GM18498 (cell line): ENCODE results near the gene ZIC1.

Experiments used
- ATAC-seq: cut with Tn5 transposase; IDR thresholded peaks from one replicate; pipeline ENCODE4 v1.9.1; 2021; ENCODE audit warnings: mild to moderate bottlenecking, moderate library complexity; ENCODE audit not compliant: unreplicated experiment

ZIC1 gene

DNA sequence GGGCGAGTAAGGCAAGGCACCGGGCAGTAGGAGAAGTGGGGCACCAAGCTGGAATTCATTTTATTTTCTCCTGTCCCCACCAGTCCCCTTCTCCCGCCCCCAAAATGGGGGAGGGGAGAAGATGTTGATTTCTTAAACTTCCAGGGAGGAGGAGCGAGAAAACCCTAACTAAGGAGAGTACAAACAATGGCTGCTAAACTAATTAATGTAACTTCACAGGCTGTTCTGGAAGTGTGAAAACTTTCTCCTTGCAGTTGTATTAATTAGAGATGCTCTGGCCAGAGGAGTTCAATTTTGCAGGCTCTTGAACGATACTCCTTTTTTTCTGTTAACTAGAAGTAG is 14.3 kb upstream of the ZIC1 start:
- ATAC-seq: no peak

DNA sequence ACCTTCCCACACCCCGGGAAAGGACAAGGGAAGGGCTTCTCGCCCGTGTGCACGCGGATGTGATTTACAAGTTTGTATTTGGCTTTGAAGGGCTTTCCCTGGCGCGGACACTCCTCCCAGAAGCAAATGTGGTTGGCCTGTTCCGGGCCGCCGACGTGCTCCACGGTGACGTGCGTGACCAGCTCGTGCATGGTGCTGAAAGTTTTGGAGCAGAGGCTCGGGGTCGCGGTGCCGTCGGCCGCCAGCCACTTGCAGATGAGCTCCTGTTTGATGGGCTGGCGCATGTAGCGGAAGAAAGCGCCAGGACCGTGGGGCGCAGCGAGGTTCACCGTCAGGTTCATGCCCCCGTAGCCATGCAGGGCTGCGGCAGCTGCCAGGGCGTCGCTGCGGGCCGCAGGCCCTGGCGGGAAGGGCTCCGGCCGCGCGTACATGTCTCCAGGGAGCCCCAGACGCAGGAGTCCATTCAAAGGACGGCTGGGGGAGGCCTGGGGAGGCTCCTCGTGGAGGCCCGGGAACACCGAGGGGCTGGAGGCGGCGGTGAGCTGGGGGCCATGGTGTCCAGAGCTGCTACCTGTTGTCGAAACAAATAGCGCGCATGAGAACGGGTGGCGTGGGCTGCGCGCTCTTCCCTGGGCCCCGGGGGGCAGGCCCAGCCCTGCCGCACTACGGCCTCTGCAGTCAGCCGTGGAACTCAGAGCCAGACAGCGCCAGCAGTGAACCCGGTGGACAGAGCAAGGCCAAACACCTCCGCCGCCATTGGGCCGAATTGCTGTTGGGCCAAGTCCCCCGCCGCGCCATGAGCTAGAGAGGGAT is 13.1 kb upstream of the ZIC1 start:
- ATAC-seq: no peak

- ATAC-seq: no peak
Observed at GRCh38 chr3:147396712-147397046, 12.5 kb upstream of the ZIC1 start.

- no peak for ATAC-seq
Observed at GRCh38 chr3:147397155-147397874, 11.8 kb upstream of the ZIC1 start.

GRCh38 chr3:147397875-147398812 is 11.0 kb upstream of the ZIC1 start:
- no peak for ATAC-seq

DNA sequence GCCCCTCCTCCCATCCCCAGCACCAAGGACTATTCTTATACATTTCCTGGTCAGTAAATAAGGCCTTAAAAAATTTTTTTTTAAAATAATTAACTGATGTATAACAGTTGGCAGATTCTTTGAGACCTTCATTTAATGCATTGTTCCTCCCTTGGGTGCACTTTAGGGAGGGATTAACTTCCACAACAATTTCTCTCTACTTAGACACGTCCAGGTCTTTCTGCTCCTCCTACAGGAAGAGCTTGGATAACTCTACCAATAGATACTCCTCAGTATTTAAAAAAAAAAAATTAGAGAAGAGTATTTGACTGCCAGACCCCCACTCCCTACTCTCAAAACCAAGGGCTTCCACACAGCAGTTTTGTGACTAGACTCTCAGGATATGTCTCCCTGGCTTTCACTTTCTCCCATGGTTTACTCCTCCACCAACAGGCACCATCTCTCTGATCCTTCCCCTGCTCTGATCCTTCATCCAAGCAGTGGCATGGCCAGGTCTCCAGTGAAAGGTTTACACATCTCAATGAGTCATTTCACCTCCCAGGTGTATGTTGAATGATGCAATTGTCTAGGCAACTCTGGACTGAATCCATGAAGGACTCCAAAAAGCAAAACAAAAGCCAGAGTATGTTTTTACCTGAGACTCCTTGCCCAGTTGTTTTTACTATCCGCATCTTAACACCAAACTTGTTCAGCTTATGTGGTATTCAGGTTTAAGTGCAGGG is 10.2 kb upstream of the ZIC1 start:
- no peak for ATAC-seq

DNA sequence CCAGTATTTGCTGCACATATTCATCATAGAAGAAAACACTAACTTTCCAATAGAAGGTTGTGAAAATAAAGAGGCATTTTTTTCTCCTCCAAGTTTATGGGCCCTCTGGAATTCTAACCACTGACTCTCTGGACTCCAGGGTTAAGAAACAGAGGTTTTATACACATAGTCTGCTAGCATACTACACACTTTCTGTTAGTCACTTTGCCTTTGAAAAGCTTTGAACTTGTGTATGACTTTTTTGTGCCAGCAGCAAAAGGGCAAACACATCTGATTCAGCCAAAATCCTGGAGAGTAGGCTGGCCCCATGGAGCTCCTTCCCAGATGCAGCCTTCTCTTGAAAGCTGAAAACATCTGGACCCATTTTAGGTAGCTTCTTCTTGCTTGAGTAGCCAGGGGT is 9.1 kb upstream of the ZIC1 start:
- no peak for ATAC-seq

DNA sequence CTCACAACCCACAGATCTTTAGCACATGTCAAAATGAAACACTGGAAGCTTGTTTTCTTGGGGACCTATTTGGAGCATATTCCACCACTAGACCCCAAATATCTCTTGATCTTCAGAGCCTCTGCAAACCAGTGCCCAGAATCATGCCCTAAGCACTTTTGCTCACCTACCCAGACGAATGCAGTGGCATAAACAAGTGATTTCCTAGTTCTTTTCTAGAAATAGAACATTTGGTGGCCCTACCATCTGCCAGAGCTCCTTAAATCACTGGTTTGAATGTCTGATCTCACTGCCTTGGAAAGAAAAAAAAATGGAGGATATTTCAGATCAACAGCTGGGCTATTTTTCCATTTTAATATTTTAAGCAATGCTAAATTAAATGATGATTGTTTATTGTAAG is 8.2 kb upstream of the ZIC1 start:
- ATAC-seq: no peak

DNA sequence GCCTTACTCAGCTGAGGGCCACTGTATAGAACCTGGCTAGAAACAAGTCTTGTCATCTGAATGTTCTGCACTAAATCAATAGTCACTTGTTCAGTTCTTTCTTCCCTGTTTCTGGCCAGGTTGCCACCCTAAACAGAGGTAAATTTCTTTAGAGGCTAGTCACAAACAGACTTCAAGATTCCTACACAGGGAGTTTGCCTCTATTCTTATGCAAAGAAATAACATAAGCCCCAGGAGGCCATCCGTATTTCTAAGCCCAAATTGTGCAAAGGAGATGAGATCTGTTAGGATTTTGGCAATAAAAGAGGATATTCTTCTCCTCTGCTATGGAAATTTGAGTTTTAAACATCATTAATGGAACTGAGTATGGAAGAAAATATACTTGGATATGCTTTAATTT is 7.7 kb upstream of the ZIC1 start:
- no peak for ATAC-seq

DNA sequence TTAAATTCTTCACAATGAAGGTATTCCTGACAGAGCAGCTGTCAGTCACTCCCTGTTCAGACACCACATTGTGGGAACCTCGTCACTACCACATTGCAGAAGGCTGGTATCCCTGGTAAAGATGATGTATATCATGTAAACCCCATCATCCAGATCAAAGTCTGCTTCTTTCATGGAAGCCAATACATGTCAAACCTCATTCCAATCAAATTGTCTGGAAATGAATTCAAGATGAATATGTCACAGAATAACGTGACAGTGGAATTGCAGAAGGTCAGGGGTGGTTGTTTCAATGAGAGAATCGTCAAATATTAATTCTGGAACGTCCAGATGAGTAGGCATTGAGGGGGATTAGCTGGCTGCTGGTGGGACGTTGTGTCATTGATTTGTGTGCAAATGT is 7.0 kb upstream of the ZIC1 start:
- ATAC-seq: no peak

- no peak for ATAC-seq
Observed at GRCh38 chr3:147403511-147403910, 5.7 kb upstream of the ZIC1 start.

DNA sequence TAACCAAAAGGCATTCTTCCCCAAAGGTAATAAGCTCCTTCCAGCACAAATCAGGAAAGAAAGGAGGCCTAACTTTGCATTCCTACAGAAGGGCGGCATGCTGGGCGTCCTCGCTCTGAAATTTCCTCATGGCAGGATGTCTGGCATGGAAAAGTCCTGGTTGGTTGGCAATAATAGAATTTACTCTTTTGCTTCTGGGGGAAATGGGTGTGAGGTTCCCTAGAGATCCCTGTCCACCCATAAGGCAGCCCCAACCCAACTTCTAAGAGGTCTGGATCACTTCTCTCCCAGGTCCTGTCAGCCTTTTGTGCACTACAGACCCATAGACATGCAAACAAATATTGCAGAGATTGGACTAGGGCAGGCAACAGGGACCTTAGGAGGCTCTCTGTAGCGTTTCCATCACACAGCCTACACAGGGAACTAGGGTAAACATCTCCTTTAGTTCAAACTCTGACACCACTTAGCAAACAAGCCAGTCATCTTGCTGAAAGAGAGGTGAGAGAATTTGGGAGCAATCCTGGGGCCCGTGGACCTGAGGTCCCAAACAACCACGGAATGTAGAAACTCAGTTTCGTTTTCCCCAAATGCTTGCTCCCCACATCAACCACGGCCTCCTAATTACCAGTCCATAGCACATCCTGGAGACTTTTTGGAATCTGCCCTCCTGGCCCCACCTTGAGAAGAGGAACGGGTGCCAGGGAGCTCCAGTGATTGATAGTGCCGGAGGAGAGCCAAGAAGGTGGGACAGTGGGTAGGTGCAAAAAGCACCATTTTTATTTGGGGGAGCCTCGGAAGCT is 5.0 kb upstream of the ZIC1 start:
- no peak for ATAC-seq

DNA sequence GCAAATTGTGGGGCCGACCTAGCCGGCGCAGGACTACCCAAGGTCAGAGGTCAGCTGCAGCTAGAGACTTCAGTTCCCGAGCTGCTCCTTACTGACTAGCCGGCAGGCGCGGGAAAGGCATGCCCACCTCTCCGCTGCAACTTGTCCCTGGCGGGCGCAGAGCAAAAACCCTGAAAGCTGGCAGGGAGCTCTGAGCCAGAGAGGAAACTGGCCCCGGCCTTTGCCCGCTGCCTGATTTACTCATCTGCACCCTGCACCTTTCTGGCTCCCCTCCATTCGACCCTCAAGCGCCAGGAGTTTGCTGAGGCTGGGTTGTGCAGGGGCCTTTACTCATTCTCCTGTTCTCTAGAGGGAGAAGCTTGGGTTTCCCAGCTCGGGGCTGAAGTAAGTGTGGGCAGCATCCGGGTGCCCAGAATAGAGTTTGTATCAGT is 4.3 kb upstream of the ZIC1 start:
- no peak for ATAC-seq

DNA sequence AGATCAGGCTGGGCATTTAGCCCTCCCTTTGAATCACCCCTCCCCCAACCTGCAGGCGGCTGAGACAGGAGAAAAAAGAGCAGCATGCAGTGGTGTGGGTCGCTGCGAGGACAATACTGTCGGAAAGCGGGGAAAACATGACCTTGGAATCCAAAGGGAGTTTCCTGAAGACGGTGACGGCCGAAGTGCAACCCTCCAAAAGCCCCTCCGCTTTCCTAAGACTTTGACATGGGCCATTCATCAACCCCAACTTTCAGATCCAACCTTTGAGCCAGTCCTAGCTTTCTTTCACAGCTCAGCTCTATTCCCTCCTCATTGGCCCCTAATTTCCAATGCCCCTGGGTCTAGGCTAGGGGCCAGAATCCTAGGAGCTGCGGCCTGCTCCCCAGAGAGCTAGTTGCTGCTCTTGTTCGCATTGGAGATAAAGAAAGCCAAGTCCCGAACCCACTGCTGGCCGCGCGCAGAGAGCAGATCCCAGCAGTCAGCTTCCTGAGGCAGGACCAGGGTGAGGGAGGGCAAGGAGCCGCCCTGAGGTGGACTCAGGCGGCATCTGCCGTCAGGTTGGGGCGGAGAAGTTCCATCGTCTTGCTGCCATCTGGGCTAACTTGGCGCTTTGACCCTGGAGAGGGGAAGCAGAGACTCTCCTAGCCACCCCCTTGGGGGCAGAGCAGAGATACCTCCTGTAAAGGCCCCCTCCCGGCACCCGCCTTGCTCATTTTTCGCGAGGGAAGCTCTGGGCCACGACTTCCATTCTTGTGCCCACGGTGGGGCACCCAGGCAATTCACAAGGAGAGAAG is 3.7 kb upstream of the ZIC1 start:
- ATAC-seq: no peak

DNA sequence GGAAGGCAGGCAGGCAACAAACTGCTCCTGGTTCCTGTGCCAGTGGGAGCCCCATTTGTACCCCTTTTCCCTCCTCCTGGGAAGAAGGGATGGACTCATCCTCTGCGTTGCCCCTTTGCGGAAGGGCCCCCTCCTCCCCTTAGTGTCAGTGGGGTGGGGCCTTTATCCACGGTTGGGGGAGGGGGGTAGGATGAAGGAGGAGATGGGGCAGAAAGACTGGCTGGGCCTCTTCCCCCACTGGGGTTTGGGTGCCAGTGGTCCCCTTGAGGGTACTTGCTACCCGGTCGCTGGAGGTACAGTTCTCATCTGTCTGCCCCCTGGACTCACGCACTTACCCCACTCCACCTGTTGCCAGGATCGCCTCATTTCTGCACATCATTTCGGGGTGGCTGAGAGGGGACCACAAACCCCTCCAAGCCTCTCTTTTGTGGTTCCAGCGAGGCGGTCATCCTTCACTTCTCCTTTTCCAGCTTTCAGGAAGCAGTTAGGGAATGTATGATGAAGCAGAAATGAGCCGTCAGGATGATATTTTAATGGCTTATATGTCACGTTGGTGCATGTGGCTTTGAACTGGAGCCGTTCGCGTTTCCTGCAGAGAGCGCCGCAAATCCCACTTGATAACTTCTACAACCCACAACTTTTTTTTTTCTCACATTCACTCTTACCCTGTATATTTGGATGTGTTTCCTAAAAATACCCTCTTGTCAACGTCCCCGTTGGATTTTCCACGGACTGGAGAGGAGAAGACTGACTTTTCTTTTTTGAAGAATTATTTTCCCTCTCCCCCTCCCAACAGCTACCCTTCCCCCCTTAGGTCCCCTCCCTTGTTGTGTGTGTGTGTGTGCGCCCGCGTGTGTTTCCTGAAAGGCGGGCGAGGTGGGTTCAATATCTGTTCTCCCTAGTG is 2.9 kb upstream of the ZIC1 start, which contains the start of gene ZIC4:
Gene ZIC4 (minus strand): TSS at position 516 of the 904 bp plus-strand sequence. CDS start 3,746 bp downstream, outside the sequence.
- ATAC-seq: no peak

GRCh38 chr3:147407114-147407497 is 2.1 kb upstream of the ZIC1 start:
- no peak for ATAC-seq

DNA sequence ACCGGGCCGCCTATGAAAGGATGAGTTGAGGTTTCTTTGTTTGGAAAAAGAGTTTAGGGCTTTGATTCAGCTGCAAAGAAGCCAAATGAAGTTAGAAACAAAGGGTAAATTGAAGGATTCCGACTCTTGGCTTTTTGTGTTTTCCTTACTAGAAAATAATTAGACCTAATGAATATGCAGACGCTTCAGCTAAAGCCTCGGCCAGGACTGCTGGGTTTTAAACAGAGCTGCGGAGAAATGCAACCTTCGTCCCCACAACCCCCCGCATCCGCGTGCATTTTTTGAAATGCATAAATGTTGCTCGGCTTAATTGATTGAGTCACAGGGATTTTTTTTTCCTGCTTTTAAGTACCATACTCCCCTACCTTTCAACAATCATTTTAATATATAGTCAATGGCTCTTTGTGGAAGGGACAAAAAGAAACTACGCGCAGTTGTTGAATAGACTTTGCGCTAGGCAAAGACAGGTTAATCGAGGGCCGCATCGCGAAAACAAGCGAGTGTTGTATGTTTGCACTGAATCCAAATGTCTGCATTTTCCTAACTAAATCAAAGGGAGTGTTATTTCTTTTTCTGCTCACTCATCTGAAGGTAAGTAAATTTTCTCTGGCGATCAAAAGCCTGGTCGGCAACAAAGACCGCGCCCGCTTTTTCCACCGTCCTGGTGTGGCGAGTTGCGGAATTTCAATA is 1.5 kb upstream of the ZIC1 start:
- no peak for ATAC-seq
